Mesothelial cell of epicardium (in vitro differentiated cells): ENCODE data around the gene IGFL2. TPM values are rescaled to one million over a fixed set of nuclear protein-coding genes. Genes with fewer than 3 reads are reported as not detected.
"Not testable (repeated sequence)": the region's sequence is repeated elsewhere in the genome, so short reads cannot be mapped to it uniquely, and the experiment has no call there.

Experiments
- DNase-seq, 2 experiments: peaks; one replicate each; pipeline ENCODE4 v3.0.0; 2021; ENCODE audit warnings: low spot score in 2 of 2; ENCODE audit not compliant: unreplicated experiment in 2 of 2
- H3K27ac Mint-ChIP-seq: 2 replicates; pipeline ENCODE4 v1.8.0; 2021; ENCODE audit warnings: mixed read lengths
- H3K27me3 Mint-ChIP-seq: 2 replicates; pipeline ENCODE4 v1.8.0; 2021; ENCODE audit warnings: low read depth, mixed read lengths
- H3K36me3 Mint-ChIP-seq: 2 replicates; pipeline ENCODE4 v1.8.0; 2021; ENCODE audit warnings: mixed read lengths
- H3K4me1 Mint-ChIP-seq: 2 replicates; pipeline ENCODE4 v1.8.0; 2021; ENCODE audit warnings: mixed read lengths
- H3K4me3 Mint-ChIP-seq: 2 replicates; pipeline ENCODE4 v1.8.0; 2021; ENCODE audit warnings: mild to moderate bottlenecking, moderate library complexity, mixed read lengths
- H3K9me3 Mint-ChIP-seq: 2 replicates; pipeline ENCODE4 v1.8.0; 2021; ENCODE audit warnings: mixed read lengths
- CTCF ChIP-seq: fragments of 200-600 bp; sonication (generic); IDR thresholded peaks from one replicate; pipeline ENCODE4 v1.5.0; 2021; ENCODE audit warnings: antibody characterized with exemption; ENCODE audit not compliant: unreplicated experiment
- total RNA-seq: library from RNA; stranded (reverse); gene quantifications from 3 replicates; pipeline ENCODE4 v1.2.1, GENCODE V29; 2021

IGFL2 gene
- total RNA-seq, 1 donor from 2014 or later = 2.0 TPM

GRCh38 chr19:46159418-46160232 lies 11.6 kb downstream of the IGFL2 start:
- Mint-ChIP-seq H3K27ac (no peak overlapping the region), H3K36me3 (peaks cover 2% of the 10 kb centered on the region), H3K4me3 (no peak overlapping the region), H3K27me3 (peaks cover 6% of the 10 kb centered on the region), H3K4me1 (peaks cover 10% of the 10 kb centered on the region), H3K9me3 (peaks cover 31% of the 10 kb centered on the region)
- no peak for TF ChIP-seq CTCF
- no peak for DNase-seq

- no peak for DNase-seq
- H3K36me3 Mint-ChIP-seq = peaks cover 2% of the 10 kb centered on the region
- TF ChIP-seq CTCF = no peak
- H3K4me1 Mint-ChIP-seq = peaks cover 3% of the 10 kb centered on the region
- H3K4me3 Mint-ChIP-seq = no peak overlapping the region
- H3K9me3 Mint-ChIP-seq = peaks cover 31% of the 10 kb centered on the region
- H3K27me3 Mint-ChIP-seq = peaks cover 6% of the 10 kb centered on the region
- no peak overlapping the region for H3K27ac Mint-ChIP-seq
Observed at GRCh38 chr19:46160233-46160775, 12.3 kb downstream of the IGFL2 start.

- H3K9me3 Mint-ChIP-seq = peaks cover 36% of the 10 kb centered on the region
- not testable (repeated sequence) for H3K36me3 Mint-ChIP-seq, H3K27me3 Mint-ChIP-seq, H3K4me3 Mint-ChIP-seq, H3K27ac Mint-ChIP-seq, DNase-seq, H3K4me1 Mint-ChIP-seq
Observed at GRCh38 chr19:46161642-46162257, 13.7 kb downstream of the IGFL2 start.

GRCh38 chr19:46162731-46163130 lies 14.7 kb downstream of the IGFL2 start:
- no peak for TF ChIP-seq CTCF
- Mint-ChIP-seq H3K4me3 (no peak overlapping the region), H3K27ac (no peak overlapping the region), H3K36me3 (peaks cover 2% of the 10 kb centered on the region), H3K4me1 (no peaks in the 10 kb centered on the region), H3K9me3 (peaks cover 41% of the 10 kb centered on the region), H3K27me3 (peaks cover 6% of the 10 kb centered on the region)
- no peak for DNase-seq

- Mint-ChIP-seq H3K27me3 (peaks cover 8% of the 10 kb centered on the region), H3K4me1 (peaks cover 6% of the 10 kb centered on the region), H3K9me3 (peaks cover 10% of the 10 kb centered on the region), H3K4me3 (no peak overlapping the region), H3K27ac (no peak overlapping the region), H3K36me3 (peaks cover 4% of the 10 kb centered on the region)
- no peak for DNase-seq
- TF ChIP-seq CTCF = no peak
Observed at GRCh38 chr19:46173886-46174480, 25.9 kb downstream of the IGFL2 start.
